Hepatocyte (in vitro differentiated cells): ENCODE results near the gene RRP1.

Experiments used
- CTCF ChIP-seq: fragments of 200-600 bp; sonication (generic); IDR thresholded peaks from 2 replicates; pipeline ENCODE4 v1.5.1; 2016; ENCODE audit warnings: antibody characterized with exemption, mild to moderate bottlenecking; ENCODE audit not compliant: poor library complexity
- EZH2 ChIP-seq: fragments of 200-600 bp; sonication (generic); IDR thresholded peaks from 2 replicates; pipeline ENCODE4 v1.6.1; 2016; ENCODE audit warnings: antibody characterized with exemption, mild to moderate bottlenecking, borderline replicate concordance

GRCh38 chr21:43808832-43809251 lies 19.5 kb downstream of the RRP1 start:
- TF ChIP-seq CTCF, result no peak
- TF ChIP-seq EZH2, result no peak
